ENCODE results near the gene NAALADL2.
"Not testable (repeated sequence)": the region's sequence is repeated elsewhere in the genome, so short reads cannot be mapped to it uniquely, and the experiment has no call there.

NAALADL2 gene

GRCh38 chr3:175335229-175335628 is 476.1 kb downstream of the NAALADL2 start:
- DNase-seq = no peak

GRCh38 chr3:175336406-175337133 is 477.4 kb downstream of the NAALADL2 start:
- DNase-seq = no peak

GRCh38 chr3:175337631-175338030 is 478.5 kb downstream of the NAALADL2 start:
- no peak for DNase-seq

DNA sequence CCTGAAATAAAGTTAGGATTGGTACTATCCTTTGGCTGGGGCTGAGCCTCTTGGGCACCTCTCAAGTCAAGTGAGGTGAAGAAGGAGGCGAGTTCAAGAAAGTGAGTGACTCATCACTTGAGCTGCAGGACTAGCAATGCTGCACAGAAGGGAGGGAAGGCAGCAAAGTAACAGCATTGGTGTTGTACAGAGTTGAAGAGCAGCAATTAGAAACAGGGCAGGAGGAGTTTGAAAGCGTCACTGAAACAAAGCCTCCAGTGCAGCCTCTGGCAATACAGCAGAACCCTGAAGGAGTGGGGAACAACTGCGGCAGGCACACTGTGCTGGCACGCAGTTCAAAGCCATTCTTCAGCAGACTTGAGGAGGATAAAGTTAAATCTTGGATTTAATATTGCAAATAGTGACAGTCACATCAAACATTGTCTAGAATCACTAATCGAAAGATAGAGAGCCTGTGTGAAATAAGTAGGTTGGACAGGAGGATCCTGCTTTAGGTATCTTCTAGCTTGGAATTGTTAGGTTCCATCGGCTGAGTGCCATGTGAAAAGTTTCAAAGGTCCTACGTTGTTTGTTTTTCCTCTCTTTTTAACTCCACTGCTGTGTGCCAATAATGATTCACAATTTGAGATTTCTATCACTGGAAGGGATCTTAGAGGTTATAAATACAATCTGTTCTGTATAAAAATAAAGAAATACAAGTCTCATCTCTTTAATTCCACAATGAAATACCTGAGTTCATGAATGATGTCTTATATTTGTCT is 479.8 kb downstream of the NAALADL2 start:
- DNase-seq = no peak

DNA sequence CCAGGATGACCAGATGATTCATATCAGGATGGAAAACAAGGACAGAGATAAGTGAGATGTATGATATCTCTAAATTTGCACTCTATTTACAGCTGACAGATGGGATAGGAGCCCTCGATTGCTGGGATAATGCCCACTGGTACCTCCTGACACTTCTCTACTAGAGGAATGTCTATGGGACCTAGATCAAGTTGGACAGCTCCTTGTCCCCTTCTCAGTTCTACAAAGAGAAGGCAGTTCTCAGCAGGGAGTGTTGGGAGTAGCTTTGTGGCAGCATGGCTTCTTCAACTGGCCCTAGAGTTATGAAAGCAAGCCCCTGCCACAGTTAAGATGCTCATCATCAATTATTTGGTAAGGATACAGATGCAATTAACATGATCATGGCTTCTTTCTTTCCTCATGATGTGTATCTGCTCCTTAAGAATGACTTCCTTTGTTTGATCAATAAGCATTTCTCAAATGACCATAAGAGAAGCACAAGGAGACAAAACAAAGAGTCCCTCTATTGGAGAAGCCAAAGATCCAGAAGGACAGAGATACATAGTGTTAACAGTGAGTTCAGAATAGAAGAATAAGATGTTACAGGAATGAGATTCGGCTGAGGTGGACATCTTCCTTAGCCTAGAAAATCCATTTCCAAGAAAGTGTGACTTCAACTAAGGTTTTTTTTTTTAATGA is 481.3 kb downstream of the NAALADL2 start:
- no peak for DNase-seq

DNA sequence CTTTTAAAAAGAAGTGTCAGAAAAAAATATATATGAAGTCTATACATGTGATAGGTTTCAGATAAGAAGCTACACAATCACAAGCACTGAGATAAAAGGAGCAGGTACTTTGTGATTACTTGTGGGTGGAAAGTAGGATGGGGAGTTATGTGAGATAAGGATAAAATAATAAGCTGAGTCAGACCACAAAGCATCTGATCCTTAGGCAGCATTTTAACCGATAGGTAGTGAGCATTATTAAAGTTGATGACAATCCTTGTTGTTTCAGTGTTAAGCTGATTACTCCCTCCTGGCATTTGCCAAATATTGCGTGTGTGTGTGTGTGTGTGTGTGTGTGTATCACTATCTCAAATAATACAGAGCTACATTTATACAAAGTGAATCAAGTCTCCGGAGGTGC is 483.1 kb downstream of the NAALADL2 start:
- no peak for DNase-seq

GRCh38 chr3:175343946-175344345 is 484.8 kb downstream of the NAALADL2 start:
- DNase-seq = no peak

DNA sequence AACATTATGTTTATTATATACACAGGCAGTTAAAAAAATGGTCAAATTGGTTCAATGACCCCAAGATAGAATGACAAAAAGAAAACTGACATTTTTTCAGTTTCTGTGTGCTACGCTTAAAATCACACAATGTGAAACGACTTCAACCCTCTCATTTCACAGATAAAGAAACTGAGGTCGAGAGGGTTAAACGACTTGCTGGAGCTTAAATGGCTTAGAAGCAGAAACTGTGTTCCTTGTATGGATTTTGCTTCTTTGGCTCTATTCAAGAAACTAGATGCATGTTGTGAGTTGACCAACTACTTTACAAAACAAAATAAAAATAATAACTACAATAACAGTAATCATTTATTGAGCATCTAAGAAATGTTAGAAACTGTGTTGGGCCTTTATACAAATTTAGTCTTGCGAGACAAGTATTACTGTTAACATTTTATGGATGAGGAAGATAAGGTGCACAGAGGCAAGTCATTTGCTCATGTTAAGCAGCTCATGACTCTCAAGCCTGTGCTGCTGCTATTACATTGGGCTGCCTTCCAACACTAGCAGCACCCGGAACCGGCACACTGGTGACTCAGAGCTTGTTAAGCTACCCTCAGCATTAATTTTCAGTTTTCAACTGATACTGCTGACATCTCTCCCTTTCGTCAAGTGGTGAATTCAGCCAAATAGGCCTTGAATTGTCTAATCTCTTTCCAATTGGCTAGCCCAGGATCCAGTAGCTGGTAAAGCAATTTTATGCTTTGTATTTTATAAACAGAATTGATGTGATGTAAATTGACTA is 487.6 kb downstream of the NAALADL2 start:
- no peak for DNase-seq

DNA sequence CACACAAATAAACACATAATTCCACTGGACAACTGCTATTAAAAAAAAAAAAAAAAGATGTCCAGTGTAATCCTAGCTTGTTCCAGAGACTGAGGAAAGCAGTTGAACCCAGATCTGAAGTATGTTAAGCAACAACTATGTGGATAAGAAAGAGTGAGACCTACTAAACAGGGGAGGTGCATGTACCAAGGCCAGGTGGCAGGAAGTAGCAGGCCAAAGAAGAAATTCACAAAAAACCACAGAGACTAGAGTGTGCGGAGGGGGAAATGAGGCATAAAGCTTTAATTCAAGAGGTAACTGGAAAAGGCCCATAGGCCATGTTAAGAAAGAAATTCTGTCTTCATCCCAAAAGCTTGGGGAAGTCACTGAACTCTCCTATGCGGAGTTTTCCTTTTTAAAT is 490.0 kb downstream of the NAALADL2 start:
- DNase-seq = no peak

- DNase-seq = no peak
These were observed 496.7 kb downstream of the NAALADL2 start for GRCh38 chr3:175355801-175356335.

DNA sequence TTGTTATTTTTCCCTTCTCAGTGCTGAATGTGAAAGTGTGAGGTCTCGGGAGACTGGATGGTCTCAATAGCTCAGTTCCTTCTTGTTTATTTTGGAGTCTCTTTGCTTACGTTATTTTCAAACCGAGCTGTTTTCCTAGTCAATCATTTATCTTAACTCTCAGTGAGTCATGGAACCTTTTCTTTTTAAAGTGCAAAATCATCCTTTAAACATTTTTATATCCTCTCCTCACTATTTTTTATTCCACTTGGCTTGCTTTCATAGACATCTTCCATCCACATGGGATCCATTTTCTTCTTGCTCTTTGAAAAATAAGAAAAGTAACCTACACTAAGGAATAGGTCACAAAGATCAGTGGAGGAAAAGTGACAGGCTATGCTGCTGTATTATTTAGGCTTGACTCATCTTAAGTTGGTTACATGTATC is 497.8 kb downstream of the NAALADL2 start:
- DNase-seq = no peak

DNA sequence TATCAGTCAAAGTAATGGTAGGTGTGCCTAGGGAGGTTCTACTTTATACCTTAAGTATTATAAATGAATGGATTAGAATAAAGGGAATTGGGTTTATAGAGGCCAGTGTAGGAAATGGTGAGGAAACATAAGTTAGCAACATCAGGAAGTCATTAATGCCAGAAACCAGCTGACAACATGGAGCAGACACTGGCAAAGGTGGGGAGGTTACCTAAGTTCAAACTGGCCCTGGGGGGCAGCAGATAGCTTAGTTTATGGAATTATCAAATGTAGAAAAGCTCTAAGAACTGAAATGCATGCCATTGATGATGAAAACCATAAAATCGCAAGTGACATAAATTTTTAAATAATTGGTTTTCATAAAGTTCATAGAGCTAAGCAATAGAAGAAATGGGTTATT is 498.6 kb downstream of the NAALADL2 start:
- DNase-seq = no peak

GRCh38 chr3:175358935-175359334 is 499.8 kb downstream of the NAALADL2 start:
- DNase-seq = no peak

DNA sequence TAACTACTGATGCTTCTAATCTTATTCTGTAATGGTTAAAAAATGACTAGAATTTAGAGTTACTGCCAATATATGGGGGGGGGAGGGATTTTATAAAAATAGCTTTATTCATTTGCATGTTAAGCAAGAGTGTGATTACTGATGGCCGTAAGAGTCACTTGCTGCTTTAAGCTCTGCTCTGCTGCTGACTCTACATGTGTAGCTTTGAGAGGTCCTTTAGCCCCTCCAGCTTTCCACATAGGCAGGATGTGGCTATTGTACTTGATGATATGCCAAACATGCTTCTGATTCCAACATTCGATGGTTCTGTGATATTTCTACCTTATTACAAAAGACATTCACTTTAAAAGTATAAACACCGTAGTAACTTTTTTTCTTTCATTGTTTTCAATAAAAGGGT is 511.3 kb downstream of the NAALADL2 start:
- not testable (repeated sequence) for DNase-seq

GRCh38 chr3:175371187-175371586 is 512.1 kb downstream of the NAALADL2 start:
- not testable (repeated sequence) for DNase-seq

- no peak for DNase-seq
These were observed 515.6 kb downstream of the NAALADL2 start for GRCh38 chr3:175374705-175375104.

- DNase-seq = no peak
These were observed 519.2 kb downstream of the NAALADL2 start for GRCh38 chr3:175378348-175378747.

GRCh38 chr3:175381685-175382084 is 522.6 kb downstream of the NAALADL2 start:
- DNase-seq = no peak

DNA sequence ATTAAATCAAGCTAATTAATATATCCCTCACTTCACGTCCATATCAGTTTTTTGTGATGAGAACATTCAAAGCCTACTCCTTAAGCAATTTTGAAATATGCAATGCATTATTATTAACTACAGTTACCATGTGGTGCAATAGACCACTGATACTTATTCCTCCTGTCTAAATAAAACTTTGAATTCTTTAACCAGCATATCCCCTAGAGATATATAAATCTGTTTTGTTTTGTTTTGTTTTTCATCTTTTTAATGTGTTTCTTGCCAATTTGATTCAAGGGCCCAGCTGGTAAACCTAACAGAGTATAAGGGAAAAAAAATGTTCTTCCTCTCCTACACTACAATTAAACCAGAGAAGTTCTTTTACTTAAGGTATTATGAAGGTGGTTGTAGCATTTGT is 524.2 kb downstream of the NAALADL2 start:
- DNase-seq = no peak

GRCh38 chr3:175383813-175384212 is 524.7 kb downstream of the NAALADL2 start:
- DNase-seq = no peak

DNA sequence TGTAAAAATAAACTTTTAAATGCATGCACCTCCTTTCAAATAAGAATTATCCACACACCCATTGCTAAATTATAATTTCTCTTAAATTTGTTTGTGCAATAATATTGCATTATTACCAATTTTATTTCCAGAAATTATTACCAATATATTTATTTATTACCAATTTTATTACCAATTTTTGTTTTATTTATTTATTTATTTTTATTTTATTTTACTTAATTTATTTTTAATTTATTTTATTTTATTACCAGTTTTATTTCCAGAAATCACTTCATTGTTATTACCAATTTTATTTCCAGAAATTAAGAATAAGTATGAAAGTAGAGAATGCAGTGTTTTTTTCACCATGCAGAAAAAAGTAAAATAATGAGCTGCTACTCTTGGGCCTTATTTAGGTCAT is 525.4 kb downstream of the NAALADL2 start:
- no peak for DNase-seq

GRCh38 chr3:175386630-175387029 is 527.5 kb downstream of the NAALADL2 start:
- DNase-seq = no peak

- DNase-seq = no peak
These were observed 530.4 kb downstream of the NAALADL2 start for GRCh38 chr3:175389560-175389959.
